ENCODE data around the gene GOLT1A.

The GOLT1A gene

GRCh38 chr1:204213668-204214662 is at the start of gene GOLT1A:
GOLT1A (minus strand) TSS chr1:204213988; CDS start chr1:204213906, 82 bp downstream.
- DNase-seq (ENCODE audit: low spot score) = peak; percentile 85

GRCh38 chr1:204263254-204263910 is 49.6 kb upstream of the GOLT1A start:
- no peak for DNase-seq (ENCODE audit: low spot score)

GRCh38 chr1:204262506-204263253 is 48.9 kb upstream of the GOLT1A start:
- no peak for DNase-seq (ENCODE audit: low spot score)

GRCh38 chr1:204261746-204262505 is 48.1 kb upstream of the GOLT1A start:
- no peak for DNase-seq (ENCODE audit: low spot score)

- no peak for DNase-seq (ENCODE audit: low spot score)
Observed at GRCh38 chr1:204261266-204261665, 47.5 kb upstream of the GOLT1A start.

GRCh38 chr1:204260601-204261197 is 46.9 kb upstream of the GOLT1A start:
- DNase-seq (ENCODE audit: low spot score) = no peak

- DNase-seq (ENCODE audit: low spot score) = no peak
Observed at GRCh38 chr1:204259782-204260181, 46.0 kb upstream of the GOLT1A start.

- DNase-seq (ENCODE audit: low spot score) = no peak
Observed at GRCh38 chr1:204259196-204259595, 45.4 kb upstream of the GOLT1A start.

GRCh38 chr1:204258213-204259115 is 44.7 kb upstream of the GOLT1A start:
- DNase-seq (ENCODE audit: low spot score) = peak; percentile 45

- DNase-seq (ENCODE audit: low spot score) = no peak
Observed at GRCh38 chr1:204257446-204257845, 43.7 kb upstream of the GOLT1A start.

GRCh38 chr1:204256531-204256930 is 42.7 kb upstream of the GOLT1A start:
- no peak for DNase-seq (ENCODE audit: low spot score)

GRCh38 chr1:204255966-204256365 is 42.2 kb upstream of the GOLT1A start:
- no peak for DNase-seq (ENCODE audit: low spot score)

- no peak for DNase-seq (ENCODE audit: low spot score)
Observed at GRCh38 chr1:204255225-204255624, 41.4 kb upstream of the GOLT1A start.

GRCh38 chr1:204254031-204254661 is 40.4 kb upstream of the GOLT1A start:
- no peak for DNase-seq (ENCODE audit: low spot score)

- no peak for DNase-seq (ENCODE audit: low spot score)
Observed at GRCh38 chr1:204251926-204252689, 38.3 kb upstream of the GOLT1A start.

- DNase-seq (ENCODE audit: low spot score) = no peak
Observed at GRCh38 chr1:204251286-204251685, 37.5 kb upstream of the GOLT1A start.

GRCh38 chr1:204250428-204251030 is 36.7 kb upstream of the GOLT1A start:
- no peak for DNase-seq (ENCODE audit: low spot score)

GRCh38 chr1:204249736-204250427 is 36.1 kb upstream of the GOLT1A start:
- DNase-seq (ENCODE audit: low spot score) = no peak

Measured in SW480 (cell line).